Liver (tissue), 3 donors: ENCODE measurements around the gene PTTG2.

Experiments
- ATF3 ChIP-seq: IDR thresholded peaks from 2 replicates; pipeline ENCODE4 v1.6.1; 2016; ENCODE audit warnings: antibody characterized with exemption
- CTCF ChIP-seq: fragments of 150-350 bp; IDR thresholded peaks from 2 replicates; pipeline ENCODE4 v1.5.1; 2017; ENCODE audit warnings: improper control_type of control experiment, low read depth, low read length; ENCODE audit not compliant: missing input control
- EGR1 ChIP-seq, 2 donors: IDR thresholded peaks; 2 replicates each; pipeline ENCODE4 v1.6.1; 2016 to 2018; ENCODE audit warnings: antibody characterized with exemption in 2 of 2, low read depth in 2 of 2
- FOXA1 ChIP-seq: IDR thresholded peaks from 2 replicates; pipeline ENCODE4 v1.6.1; 2016; ENCODE audit warnings: antibody characterized with exemption
- GABPA ChIP-seq, 2 donors: IDR thresholded peaks in 1 of 2; conservative IDR thresholded peaks in 1 of 2; 2 replicates each; pipeline ENCODE4 v1.6.1; 2016; ENCODE audit warnings: antibody characterized with exemption in 2 of 2, mild to moderate bottlenecking in 1 of 2, moderate library complexity in 1 of 2
- JUND ChIP-seq, 2 donors: IDR thresholded peaks; 2 replicates each; pipeline ENCODE4 v1.6.1; 2016; ENCODE audit warnings: antibody characterized with exemption in 2 of 2
- MAX ChIP-seq: IDR thresholded peaks from 2 replicates; pipeline ENCODE4 v1.6.1; 2016; ENCODE audit warnings: antibody characterized with exemption
- NR2F2 ChIP-seq: IDR thresholded peaks from 2 replicates; pipeline ENCODE4 v1.6.1; 2016; ENCODE audit warnings: antibody characterized with exemption
- RAD21 ChIP-seq, 2 donors: IDR thresholded peaks; 2 replicates each; pipeline ENCODE4 v1.6.1; 2016; ENCODE audit warnings: antibody characterized with exemption in 2 of 2, mild to moderate bottlenecking in 2 of 2
- REST ChIP-seq: IDR thresholded peaks from 2 replicates; pipeline ENCODE4 v1.6.1; 2016; ENCODE audit warnings: antibody characterized with exemption, mild to moderate bottlenecking
- RXRA ChIP-seq, 2 donors: IDR thresholded peaks; 2 replicates each; pipeline ENCODE4 v1.6.1; 2017 to 2018; ENCODE audit warnings: antibody characterized with exemption in 2 of 2, mild to moderate bottlenecking in 1 of 2
- SP1 ChIP-seq: IDR thresholded peaks from 2 replicates; pipeline ENCODE4 v1.6.1; 2018; ENCODE audit warnings: antibody characterized with exemption, mild to moderate bottlenecking
- TAF1 ChIP-seq: conservative IDR thresholded peaks from 2 replicates; pipeline ENCODE4 v1.6.1; 2016; ENCODE audit warnings: antibody characterized with exemption, mild to moderate bottlenecking
- YY1 ChIP-seq: IDR thresholded peaks from 2 replicates; pipeline ENCODE4 v1.6.1; 2016; ENCODE audit warnings: antibody characterized with exemption, mild to moderate bottlenecking
- donor health status: healthy.
- donor health status: healthy.

GRCh38 chr4:37924946-37925345, 35.3 kb upstream of the PTTG2 start:
- TF ChIP-seq CTCF: no peak
- TF ChIP-seq RAD21 (IDR thresholded peaks at IDR 0.05): no peak
- no peak for TF ChIP-seq REST
- no peak for TF ChIP-seq MAX
- no peak for TF ChIP-seq YY1
- TF ChIP-seq JUND (IDR thresholded peaks at IDR 0.05): no peak
- no peak for TF ChIP-seq TAF1
- no peak for TF ChIP-seq NR2F2
- no peak for TF ChIP-seq ATF3
- no peak for TF ChIP-seq EGR1 (IDR thresholded peaks at IDR 0.05; ENCODE audit: low read depth in 2 of 2)
- TF ChIP-seq GABPA (IDR thresholded peaks at IDR 0.05 in 1 of 2, conservative IDR thresholded peaks at IDR 0.05 in 1 of 2): no peak
- no peak for TF ChIP-seq SP1
- no peak for TF ChIP-seq FOXA1
- no peak for TF ChIP-seq RXRA (IDR thresholded peaks at IDR 0.05)
